Activated gamma-delta T cell treated with Interleukin-2 at 50 U/mL for 16 hours (primary cell): ENCODE results near the gene NT5C3A.
"Not testable (repeated sequence)": the region's sequence is repeated elsewhere in the genome, so short reads cannot be mapped to it uniquely, and the experiment has no call there.

Source experiments
- DNase-seq: peaks from one replicate; pipeline ENCODE4 v3.0.0-alpha.2; 2020

Gene NT5C3A

GRCh38 chr7:33062023-33062781 lies at the start of gene NT5C3A:
Gene NT5C3A, minus strand, starts transcription at chr7:33062776. Its CDS starts 71 bp downstream, at chr7:33062705.
- peak; percentile 17 for DNase-seq

GRCh38 chr7:33111614-33112013 lies 49.0 kb upstream of the NT5C3A start:
- no peak for DNase-seq

- DNase-seq, result no peak
Measured at GRCh38 chr7:33109758-33110238, 47.2 kb upstream of the NT5C3A start.

- peak; percentile 66 for DNase-seq
Measured at GRCh38 chr7:33109005-33109757, 46.6 kb upstream of the NT5C3A start, which contains the start of gene RP9. Gene RP9, minus strand, starts transcription at chr7:33109404. Its CDS starts 32 bp downstream, at chr7:33109372.

- no peak for DNase-seq
Measured at GRCh38 chr7:33108554-33109004, 46.0 kb upstream of the NT5C3A start.

- DNase-seq, result peak; percentile 14
Measured at GRCh38 chr7:33107136-33108066, 44.8 kb upstream of the NT5C3A start.

GRCh38 chr7:33101906-33102305 lies 39.3 kb upstream of the NT5C3A start:
- no peak for DNase-seq

- DNase-seq, result no peak
Measured at GRCh38 chr7:33100770-33101169, 38.2 kb upstream of the NT5C3A start.

GRCh38 chr7:33099154-33099940 lies 36.8 kb upstream of the NT5C3A start:
- no peak for DNase-seq

- not testable (repeated sequence) for DNase-seq
Measured at GRCh38 chr7:33094745-33095275, 32.2 kb upstream of the NT5C3A start.

- DNase-seq, result no peak
Measured at GRCh38 chr7:33093266-33093665, 30.7 kb upstream of the NT5C3A start.

- no peak for DNase-seq
Measured at GRCh38 chr7:33091641-33092191, 29.1 kb upstream of the NT5C3A start.

- DNase-seq, result no peak
Measured at GRCh38 chr7:33091111-33091531, 28.5 kb upstream of the NT5C3A start.

- DNase-seq, result no peak
Measured at GRCh38 chr7:33089142-33089541, 26.6 kb upstream of the NT5C3A start.

GRCh38 chr7:33087858-33088257 lies 25.3 kb upstream of the NT5C3A start:
- DNase-seq, result no peak

GRCh38 chr7:33087356-33087755 lies 24.8 kb upstream of the NT5C3A start:
- DNase-seq, result no peak

- DNase-seq, result no peak
Measured at GRCh38 chr7:33079763-33080690, 17.5 kb upstream of the NT5C3A start.

- no peak for DNase-seq
Measured at GRCh38 chr7:33079096-33079495, 16.5 kb upstream of the NT5C3A start.

GRCh38 chr7:33076737-33077136 lies 14.2 kb upstream of the NT5C3A start:
- DNase-seq, result no peak
